ENCODE measurements around the gene PTPRN2. TPM values are rescaled to one million over a fixed set of nuclear protein-coding genes. Genes with fewer than 3 reads are reported as not detected.

The PTPRN2 gene
- total and polyA plus RNA-seq, 9 of the 15 experiments (the other 6 are each of a cell fraction or from before 2014, with no cell fraction given): not detected

DNA sequence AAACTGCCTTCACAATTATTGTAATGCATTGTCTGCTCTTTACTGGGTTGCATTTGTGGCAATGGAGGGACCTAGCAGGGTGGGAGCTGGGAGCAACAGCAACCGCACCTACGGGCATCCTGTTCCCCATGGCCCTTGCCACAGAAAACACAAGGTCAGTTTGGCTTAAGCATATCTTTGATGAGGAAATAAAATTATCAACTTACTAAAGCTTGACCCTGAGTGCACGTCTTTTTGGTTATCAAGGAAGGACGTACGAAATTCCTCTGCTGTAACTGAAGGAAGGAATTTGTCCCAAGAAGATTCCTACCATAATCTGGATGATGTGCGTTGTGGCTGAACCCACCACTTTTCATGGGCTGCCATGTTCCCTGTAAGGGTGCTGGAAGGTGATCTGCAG, 19.9 kb upstream of the PTPRN2 start (continued):
- no peak for TF ChIP-seq SPI1 (IDR thresholded peaks at IDR 0.05; ENCODE audit: borderline replicate concordance, low read depth, low read length)
- no peak for TF ChIP-seq ZNF766 (CRISPR knock-in tag; conservative IDR thresholded peaks at IDR 0.05)
- TF ChIP-seq SRSF9 (IDR thresholded peaks at IDR 0.05; ENCODE audit: borderline replicate concordance, low read depth, low read length): no peak
- TF ChIP-seq SAFB2 (IDR thresholded peaks at IDR 0.05; ENCODE audit: borderline replicate concordance, low read depth, low read length, severe bottlenecking): no peak
- TF ChIP-seq ARNT (IDR thresholded peaks at IDR 0.05): no peak
- TF ChIP-seq POLR2AphosphoS2 (IDR thresholded peaks at IDR 0.05; ENCODE audit: low read length): no peak
- no peak for TF ChIP-seq ZNF512 (tag; IDR thresholded peaks at IDR 0.05)
- TF ChIP-seq ZNF444 (CRISPR knock-in tag; IDR thresholded peaks at IDR 0.05): no peak
- no peak for TF ChIP-seq TCF3 (CRISPR knock-in tag; IDR thresholded peaks at IDR 0.05)
- no peak for TF ChIP-seq PBX2 (CRISPR knock-in tag; IDR thresholded peaks at IDR 0.05; ENCODE audit: low read depth)
- TF ChIP-seq PBX2 (tag; conservative IDR thresholded peaks at IDR 0.05; ENCODE audit: low read depth): no peak
